AG10803 (cell line): ENCODE data around the gene CTSC.
A peak's percentile ranks its signal among the peaks of the same experiment; 100 is the strongest.

ENCODE experiments used
- DNase-seq: peaks from one replicate; pipeline ENCODE4 v3.0.0; 2010; ENCODE audit warnings: low read depth
- H3K4me3 ChIP-seq: 2 replicates; pipeline ENCODE4 v1.5.1; 2011; ENCODE audit warnings: mild to moderate bottlenecking, low read length, control low read depth
- TF ChIP-seq, protein P1 (sequence below): conservative IDR thresholded peaks from 2 replicates; pipeline ENCODE4 v1.5.1; 2011; ENCODE audit warnings: mild to moderate bottlenecking, low read length, control low read depth, inconsistent platforms

Gene CTSC

DNA sequence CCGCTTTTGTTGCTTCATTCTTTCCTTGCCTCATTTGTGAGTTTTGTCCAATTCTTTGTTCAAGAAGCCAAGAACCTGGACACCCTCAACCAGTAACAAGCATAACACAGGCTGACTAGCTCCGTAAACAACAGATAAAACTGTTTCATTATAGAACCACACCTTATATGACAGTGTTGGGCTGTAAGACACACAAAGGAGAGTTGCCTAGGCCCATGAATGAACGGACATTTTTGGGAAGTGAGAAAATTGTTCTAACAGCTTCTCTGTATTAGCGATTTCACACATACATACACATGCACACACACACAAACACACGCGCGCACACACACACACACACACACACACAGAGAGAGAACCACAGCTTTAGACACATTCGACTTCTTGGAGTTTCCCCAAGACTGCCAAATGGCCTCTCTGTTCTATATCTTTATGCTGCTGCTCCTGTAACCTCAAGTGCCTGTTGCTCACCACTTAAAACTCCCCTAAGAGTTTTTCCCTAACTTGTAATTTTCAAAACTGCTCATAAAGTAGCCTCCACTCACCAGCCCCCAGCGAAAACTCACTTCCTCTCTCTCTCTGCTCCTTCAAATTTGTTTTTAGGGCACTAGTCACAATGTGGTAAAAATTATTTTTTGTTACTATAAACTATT, 35.9 kb downstream of the CTSC start:
- peak; percentile 52 for DNase-seq
- no peak overlapping the region for H3K4me3 ChIP-seq
- TF ChIP-seq, protein P1, sequence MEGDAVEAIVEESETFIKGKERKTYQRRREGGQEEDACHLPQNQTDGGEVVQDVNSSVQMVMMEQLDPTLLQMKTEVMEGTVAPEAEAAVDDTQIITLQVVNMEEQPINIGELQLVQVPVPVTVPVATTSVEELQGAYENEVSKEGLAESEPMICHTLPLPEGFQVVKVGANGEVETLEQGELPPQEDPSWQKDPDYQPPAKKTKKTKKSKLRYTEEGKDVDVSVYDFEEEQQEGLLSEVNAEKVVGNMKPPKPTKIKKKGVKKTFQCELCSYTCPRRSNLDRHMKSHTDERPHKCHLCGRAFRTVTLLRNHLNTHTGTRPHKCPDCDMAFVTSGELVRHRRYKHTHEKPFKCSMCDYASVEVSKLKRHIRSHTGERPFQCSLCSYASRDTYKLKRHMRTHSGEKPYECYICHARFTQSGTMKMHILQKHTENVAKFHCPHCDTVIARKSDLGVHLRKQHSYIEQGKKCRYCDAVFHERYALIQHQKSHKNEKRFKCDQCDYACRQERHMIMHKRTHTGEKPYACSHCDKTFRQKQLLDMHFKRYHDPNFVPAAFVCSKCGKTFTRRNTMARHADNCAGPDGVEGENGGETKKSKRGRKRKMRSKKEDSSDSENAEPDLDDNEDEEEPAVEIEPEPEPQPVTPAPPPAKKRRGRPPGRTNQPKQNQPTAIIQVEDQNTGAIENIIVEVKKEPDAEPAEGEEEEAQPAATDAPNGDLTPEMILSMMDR: no peak

DNA sequence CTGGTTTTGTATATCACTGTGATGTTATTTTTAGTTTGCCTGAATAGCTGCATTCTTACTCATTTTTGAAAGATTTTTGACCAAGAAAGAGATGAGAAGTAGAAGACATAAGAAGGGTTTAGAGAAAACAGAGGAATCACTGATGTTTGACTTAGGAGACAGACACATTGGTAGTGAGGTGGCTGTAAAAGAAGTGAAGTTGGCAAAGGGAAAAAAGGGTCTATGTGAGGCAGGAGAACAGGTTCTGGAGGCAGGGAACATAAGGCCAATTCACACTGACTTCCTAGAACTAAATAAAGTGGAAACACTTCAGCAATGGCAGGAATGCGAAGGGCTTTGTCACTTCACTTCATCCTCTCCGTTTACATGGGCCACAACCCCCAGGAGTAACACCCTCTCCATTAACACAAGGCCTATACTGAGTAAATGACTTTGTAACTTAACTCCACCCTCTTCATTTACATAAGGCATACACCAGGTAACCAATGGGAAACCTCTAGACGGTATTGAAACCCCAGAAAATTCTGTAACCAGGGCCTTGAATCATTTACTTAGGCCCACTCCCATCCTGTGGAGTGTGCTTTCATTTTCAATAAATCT, 36.5 kb downstream of the CTSC start:
- no peak for DNase-seq
- no peak overlapping the region for H3K4me3 ChIP-seq
- TF ChIP-seq, protein P1: no peak

DNA sequence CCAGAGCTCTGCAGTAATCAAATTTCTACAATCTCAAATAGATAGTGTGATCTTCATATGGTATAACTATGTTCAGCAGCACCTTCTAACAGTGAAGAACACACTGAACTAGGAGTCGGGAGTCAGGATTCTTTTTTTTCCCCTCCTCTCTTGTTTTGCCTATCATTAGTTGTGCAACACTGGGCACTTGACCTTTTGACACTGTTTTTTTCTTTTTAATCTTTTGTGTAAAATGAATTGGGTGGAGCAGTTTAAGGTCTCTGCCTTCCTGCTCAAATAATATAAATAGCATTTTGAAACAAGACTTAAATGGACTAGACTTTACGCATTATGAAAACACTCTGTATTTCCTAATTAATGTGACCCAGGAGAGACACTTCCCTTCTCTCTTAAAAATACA, 39.7 kb downstream of the CTSC start:
- no peak overlapping the region for H3K4me3 ChIP-seq
- TF ChIP-seq, protein P1: no peak

DNA sequence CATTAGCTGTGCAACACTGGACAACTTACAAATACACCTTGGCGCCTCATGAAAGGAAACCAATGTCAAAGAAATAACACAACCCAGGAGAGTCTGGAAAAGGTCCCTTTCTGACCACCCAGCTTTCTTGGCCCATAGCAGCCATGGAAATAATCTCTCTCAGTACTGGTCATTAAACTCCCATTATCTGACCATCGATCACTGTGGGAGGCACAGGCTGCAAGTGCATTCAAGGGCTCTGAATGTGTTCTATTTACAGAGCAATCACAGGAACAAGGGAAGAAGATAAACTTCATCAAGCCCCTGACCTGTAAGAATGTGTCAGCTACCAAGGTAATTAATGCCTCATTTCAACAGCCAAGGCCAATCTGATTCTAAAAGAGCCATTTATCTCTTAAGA, 40.1 kb downstream of the CTSC start:
- no peak overlapping the region for H3K4me3 ChIP-seq

More for the DNA sequence above, 39.7 kb downstream of the CTSC start:
- DNase-seq: no peak

DNA sequence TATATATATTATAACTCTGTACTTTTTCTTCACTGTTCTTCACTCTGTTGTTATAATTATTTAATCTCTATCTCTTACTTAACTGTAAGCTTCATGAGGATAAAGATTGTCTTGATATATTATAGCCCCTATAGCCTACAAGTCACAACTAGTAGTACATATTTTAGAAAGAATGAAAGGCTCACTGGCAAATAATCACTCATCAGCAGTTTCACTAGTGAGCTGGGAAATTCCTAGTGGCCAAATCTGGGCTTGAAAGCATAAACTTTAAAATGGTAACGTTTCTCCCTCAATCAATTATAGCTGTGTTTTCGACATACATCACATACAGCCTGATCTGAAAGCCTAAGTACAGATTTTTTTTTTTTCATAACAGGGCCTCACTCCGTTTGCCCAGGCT, 42.5 kb downstream of the CTSC start:
- no peak overlapping the region for H3K4me3 ChIP-seq
- DNase-seq: no peak
- TF ChIP-seq, protein P1: no peak

More for the DNA sequence above, 40.1 kb downstream of the CTSC start:
- TF ChIP-seq, protein P1: no peak
- no peak for DNase-seq

DNA sequence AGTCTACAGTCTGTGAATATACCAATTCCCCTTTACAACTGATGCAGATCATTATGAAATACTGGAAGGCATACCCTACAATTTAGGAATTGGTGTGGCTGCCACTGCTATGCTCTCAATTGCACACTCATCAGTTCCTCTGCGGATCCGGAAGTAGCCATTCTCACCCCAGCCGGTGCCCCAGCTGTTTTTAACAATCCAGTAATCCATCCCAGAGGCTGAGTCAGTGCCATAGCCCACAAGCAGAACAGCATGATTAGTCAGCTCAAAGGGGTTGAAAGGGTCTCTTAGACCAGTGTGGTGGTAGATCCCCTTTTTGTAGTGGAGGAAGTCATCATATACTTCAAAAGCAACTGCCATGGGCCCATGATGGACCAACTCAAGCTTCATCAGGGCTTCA, 43.6 kb downstream of the CTSC start:
- peak; percentile 55 for DNase-seq
- no peak overlapping the region for H3K4me3 ChIP-seq
- TF ChIP-seq, protein P1: no peak

DNA sequence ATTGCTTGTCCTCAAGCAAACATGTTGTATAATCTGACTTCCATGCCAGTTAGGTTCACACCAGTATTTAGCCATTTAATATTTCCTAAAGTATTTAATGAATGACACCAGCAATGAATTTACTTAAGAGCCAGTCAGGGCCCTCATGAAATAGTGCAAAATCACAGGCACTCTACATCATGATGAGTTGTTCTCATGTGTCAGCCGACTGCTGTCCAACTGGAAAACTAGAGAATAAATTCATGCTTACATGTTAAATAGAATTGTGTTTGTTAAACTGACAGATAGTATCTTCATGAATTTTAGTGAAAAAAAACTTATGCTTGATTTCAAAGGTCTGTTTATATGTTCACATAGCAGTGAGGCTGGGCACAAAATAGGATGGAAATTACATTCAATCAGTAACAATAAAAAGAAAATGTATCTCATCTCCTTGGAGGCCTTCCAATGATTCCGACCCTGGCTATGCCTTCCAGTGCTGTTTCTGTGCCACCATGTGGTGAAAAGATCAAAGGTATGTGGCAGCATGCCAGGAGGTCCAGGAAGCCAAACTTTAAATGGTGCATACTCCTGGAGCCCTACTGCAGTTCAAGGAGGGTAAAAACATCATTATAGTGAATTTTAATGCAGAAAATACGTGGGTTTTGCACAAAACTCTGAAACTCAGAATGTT, 45.2 kb downstream of the CTSC start:
- TF ChIP-seq, protein P1: no peak
- no peak overlapping the region for H3K4me3 ChIP-seq
- no peak for DNase-seq
